Measurements from ENCODE around the gene RALB.

Gene RALB

GRCh38 chr2:120332384-120332783 is 79.7 kb downstream of the RALB start:
- H2AFZ ChIP-seq (ENCODE audit: low read length): no peak overlapping the region
- peaks cover 11% of the 10 kb centered on the region; the same call in 1 of the 2 replicates for H3F3A ChIP-seq (ENCODE audit: insufficient read depth, low read length)
- no peaks in the 10 kb centered on the region for H3K9me3 ChIP-seq (replicated peaks; ENCODE audit: insufficient read depth, low read length)
- peaks cover 20% of the 10 kb centered on the region for H3K4me1 ChIP-seq (ENCODE audit: low read length)
- H3K4me3 ChIP-seq (ENCODE audit: low read length): no peak overlapping the region
- no peaks in the 10 kb centered on the region for H3K79me2 ChIP-seq (ENCODE audit: low read length)
- H3K4me2 ChIP-seq (ENCODE audit: low read depth, low read length): no peak overlapping the region
- H3K27me3 ChIP-seq (replicated peaks; ENCODE audit: insufficient read depth, low read length): no peaks in the 10 kb centered on the region
- no peak overlapping the region for H3K9ac ChIP-seq (ENCODE audit: low read length)
- TF ChIP-seq, protein P1, sequence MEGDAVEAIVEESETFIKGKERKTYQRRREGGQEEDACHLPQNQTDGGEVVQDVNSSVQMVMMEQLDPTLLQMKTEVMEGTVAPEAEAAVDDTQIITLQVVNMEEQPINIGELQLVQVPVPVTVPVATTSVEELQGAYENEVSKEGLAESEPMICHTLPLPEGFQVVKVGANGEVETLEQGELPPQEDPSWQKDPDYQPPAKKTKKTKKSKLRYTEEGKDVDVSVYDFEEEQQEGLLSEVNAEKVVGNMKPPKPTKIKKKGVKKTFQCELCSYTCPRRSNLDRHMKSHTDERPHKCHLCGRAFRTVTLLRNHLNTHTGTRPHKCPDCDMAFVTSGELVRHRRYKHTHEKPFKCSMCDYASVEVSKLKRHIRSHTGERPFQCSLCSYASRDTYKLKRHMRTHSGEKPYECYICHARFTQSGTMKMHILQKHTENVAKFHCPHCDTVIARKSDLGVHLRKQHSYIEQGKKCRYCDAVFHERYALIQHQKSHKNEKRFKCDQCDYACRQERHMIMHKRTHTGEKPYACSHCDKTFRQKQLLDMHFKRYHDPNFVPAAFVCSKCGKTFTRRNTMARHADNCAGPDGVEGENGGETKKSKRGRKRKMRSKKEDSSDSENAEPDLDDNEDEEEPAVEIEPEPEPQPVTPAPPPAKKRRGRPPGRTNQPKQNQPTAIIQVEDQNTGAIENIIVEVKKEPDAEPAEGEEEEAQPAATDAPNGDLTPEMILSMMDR (IDR thresholded peaks at IDR 0.05; ENCODE audit: low read length): no peak
- no peak for TF ChIP-seq EZH2 (optimal IDR thresholded peaks at IDR 0.05; ENCODE audit: low read depth, low read length)
- TF ChIP-seq EZH2phosphoT487 (IDR thresholded peaks at IDR 0.05; ENCODE audit: low read length): no peak
- no peak for DNase-seq
- H3K36me3 ChIP-seq (replicated peaks; ENCODE audit: insufficient read depth, low read length): no peaks in the 10 kb centered on the region
- H4K20me1 ChIP-seq (ENCODE audit: insufficient read depth, low read length): no peaks in the 10 kb centered on the region
- H3K27ac ChIP-seq (ENCODE audit: low read length): no peak overlapping the region
- no peaks in the 10 kb centered on the region for H3K9me2 ChIP-seq (replicated peaks; ENCODE audit: insufficient read depth, low read length)

- H3K4me1 ChIP-seq (ENCODE audit: low read length): peaks cover 20% of the 10 kb centered on the region
- no peak overlapping the region for H2AFZ ChIP-seq (ENCODE audit: low read length)
- no peak overlapping the region for H3K9ac ChIP-seq (ENCODE audit: low read length)
- no peak overlapping the region for H3K27ac ChIP-seq (ENCODE audit: low read length)
- no peaks in the 10 kb centered on the region for H4K20me1 ChIP-seq (ENCODE audit: insufficient read depth, low read length)
- TF ChIP-seq, protein P1 (IDR thresholded peaks at IDR 0.05; ENCODE audit: low read length): no peak
- TF ChIP-seq EZH2phosphoT487 (IDR thresholded peaks at IDR 0.05; ENCODE audit: low read length) (no peak), EZH2 (optimal IDR thresholded peaks at IDR 0.05; ENCODE audit: low read depth, low read length) (no peak)
- H3K9me3 ChIP-seq (replicated peaks; ENCODE audit: insufficient read depth, low read length): no peaks in the 10 kb centered on the region
- H3K9me2 ChIP-seq (replicated peaks; ENCODE audit: insufficient read depth, low read length): no peaks in the 10 kb centered on the region
- DNase-seq: no peak
- H3K4me3 ChIP-seq (ENCODE audit: low read length): no peak overlapping the region
- H3K4me2 ChIP-seq (ENCODE audit: low read depth, low read length): no peak overlapping the region
- no peaks in the 10 kb centered on the region for H3K36me3 ChIP-seq (replicated peaks; ENCODE audit: insufficient read depth, low read length)
- no peaks in the 10 kb centered on the region for H3K27me3 ChIP-seq (replicated peaks; ENCODE audit: insufficient read depth, low read length)
- H3K79me2 ChIP-seq (ENCODE audit: low read length): no peaks in the 10 kb centered on the region
- H3F3A ChIP-seq (ENCODE audit: insufficient read depth, low read length): peaks cover 11% of the 10 kb centered on the region; the same call in 1 of the 2 replicates
Observed at GRCh38 chr2:120334068-120334467, 81.4 kb downstream of the RALB start.

GRCh38 chr2:120336749-120337148 is 84.1 kb downstream of the RALB start:
- no peak for DNase-seq
- Histone ChIP-seq H3K4me1 (ENCODE audit: low read length) (peaks cover 2% of the 10 kb centered on the region; the same call in 1 of the 2 replicates), H3K27me3 (replicated peaks; ENCODE audit: insufficient read depth, low read length) (no peaks in the 10 kb centered on the region), H3K9me3 (replicated peaks; ENCODE audit: insufficient read depth, low read length) (no peaks in the 10 kb centered on the region), H4K20me1 (ENCODE audit: insufficient read depth, low read length) (no peaks in the 10 kb centered on the region), H3K79me2 (ENCODE audit: low read length) (no peaks in the 10 kb centered on the region), H2AFZ (ENCODE audit: low read length) (no peak overlapping the region), H3K4me2 (ENCODE audit: low read depth, low read length) (no peak overlapping the region), H3K27ac (ENCODE audit: low read length) (no peak overlapping the region), H3K36me3 (replicated peaks; ENCODE audit: insufficient read depth, low read length) (no peaks in the 10 kb centered on the region), H3K9me2 (replicated peaks; ENCODE audit: insufficient read depth, low read length) (no peaks in the 10 kb centered on the region), H3K9ac (ENCODE audit: low read length) (no peak overlapping the region), H3F3A (ENCODE audit: insufficient read depth, low read length) (no peaks in the 10 kb centered on the region), H3K4me3 (ENCODE audit: low read length) (no peak overlapping the region)
- TF ChIP-seq EZH2 (optimal IDR thresholded peaks at IDR 0.05; ENCODE audit: low read depth, low read length): no peak
- TF ChIP-seq, protein P1 (IDR thresholded peaks at IDR 0.05; ENCODE audit: low read length): no peak
- no peak for TF ChIP-seq EZH2phosphoT487 (IDR thresholded peaks at IDR 0.05; ENCODE audit: low read length)
